GM19025 (cell line): ENCODE results near the gene BTBD3.

Experiments
- ATAC-seq: cut with Tn5 transposase; IDR thresholded peaks from one replicate; pipeline ENCODE4 v1.9.1; 2021; ENCODE audit warnings: mild to moderate bottlenecking, low read depth, moderate library complexity; ENCODE audit not compliant: unreplicated experiment

Gene BTBD3

DNA sequence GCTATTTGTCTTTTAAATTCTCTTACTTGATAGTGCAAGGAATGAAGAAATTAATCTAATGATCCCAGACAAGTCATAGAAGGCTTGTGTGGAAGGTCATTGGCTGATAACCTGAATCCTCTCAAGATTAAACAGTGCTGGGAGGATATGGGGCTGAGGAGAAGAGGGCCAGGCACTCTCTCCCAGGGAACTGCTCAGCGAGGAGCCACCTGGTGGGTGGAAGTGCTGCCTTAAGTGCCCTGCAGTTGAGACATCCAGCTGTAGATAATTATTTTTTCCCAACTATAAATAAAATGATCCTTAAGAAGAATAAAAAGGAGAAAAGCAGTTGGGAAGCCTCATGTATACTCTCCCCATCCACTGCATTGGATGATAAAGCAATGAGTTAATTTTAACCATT is 47.9 kb downstream of the BTBD3 start:
- ATAC-seq: no peak

DNA sequence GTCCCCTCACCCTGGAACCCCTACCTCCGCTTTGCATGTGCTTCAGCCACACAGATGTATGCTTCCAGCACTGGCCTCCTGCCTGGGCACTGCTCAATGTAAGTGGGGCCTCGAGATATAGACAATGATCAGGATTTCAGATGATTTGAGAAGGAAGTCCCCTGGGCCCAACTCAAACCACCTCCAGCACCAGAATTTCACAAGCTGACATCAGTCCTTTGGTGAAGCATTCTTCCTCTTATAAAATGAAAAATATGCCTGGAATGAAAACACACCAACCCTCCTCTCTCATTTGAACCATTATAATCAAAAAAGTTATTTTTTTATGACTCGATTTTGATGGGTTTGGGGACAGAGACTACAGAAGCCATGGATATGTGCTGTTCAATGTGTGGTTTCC is 48.5 kb downstream of the BTBD3 start:
- no peak for ATAC-seq

DNA sequence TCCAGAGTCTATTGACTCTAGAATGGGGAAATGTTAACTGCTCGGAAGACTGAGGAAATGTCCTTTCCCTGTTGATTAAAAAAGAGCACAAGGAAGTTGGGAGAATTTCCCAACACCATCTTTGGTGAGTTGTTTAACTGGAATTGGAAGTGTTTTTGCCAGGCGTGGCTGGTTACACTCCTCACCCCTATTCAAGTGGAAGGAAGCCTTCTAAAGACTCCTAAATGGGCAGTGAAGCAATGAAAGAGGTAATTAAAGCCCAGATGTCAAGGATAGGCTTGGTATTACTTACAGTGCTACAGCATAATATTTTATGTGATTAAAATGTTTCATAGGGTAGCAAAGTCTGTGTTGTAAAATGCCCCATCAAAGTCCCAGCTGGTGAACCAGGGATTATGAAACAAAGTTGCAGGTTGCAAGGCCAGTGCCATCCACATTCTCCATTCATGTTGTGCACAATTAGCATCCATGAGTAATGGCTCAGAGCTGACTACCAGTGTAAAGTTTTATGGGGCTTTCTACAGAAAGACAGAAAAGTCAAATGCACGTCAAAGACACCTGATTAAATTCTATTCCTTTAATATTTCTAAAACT is 52.6 kb downstream of the BTBD3 start:
- no peak for ATAC-seq

DNA sequence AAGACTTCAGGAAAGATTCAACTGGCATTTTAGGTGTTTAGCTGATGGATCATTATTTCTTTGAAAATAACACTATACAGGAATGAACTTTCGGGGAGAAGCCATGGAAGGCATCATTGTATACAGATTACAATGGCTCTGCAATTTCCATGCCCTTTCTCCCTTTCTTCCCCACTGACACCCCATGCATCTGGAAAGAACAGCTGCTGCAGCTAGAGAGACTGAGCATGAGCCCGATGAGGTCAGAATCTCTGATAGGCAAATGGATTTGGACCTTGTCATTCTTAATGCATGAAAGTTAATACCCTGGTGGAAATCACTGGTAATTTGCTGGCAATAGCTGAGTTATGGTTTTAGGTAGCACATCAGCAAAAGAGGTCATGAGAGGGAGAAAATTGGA is 54.8 kb downstream of the BTBD3 start:
- no peak for ATAC-seq
